Measurements from ENCODE around the gene SLC9A2.

- TF ChIP-seq CTCF (conservative IDR thresholded peaks at IDR 0.05; ENCODE audit: low read depth, low read length), result no peak
- no peak for TF ChIP-seq EZH2phosphoT487 (IDR thresholded peaks at IDR 0.05; ENCODE audit: borderline replicate concordance, low read length)
- TF ChIP-seq EZH2 (IDR thresholded peaks at IDR 0.05; ENCODE audit: low read length, unreplicated experiment), result no peak
These were observed 88.7 kb downstream of the SLC9A2 start for GRCh38 chr2:102707796-102708695.

All from PC-3 (cell line).